HG02588 (cell line): ENCODE measurements around the gene ALLC.
"Not testable (repeated sequence)": the region's sequence is repeated elsewhere in the genome, so short reads cannot be mapped to it uniquely, and the experiment has no call there.

Experiments used
- ATAC-seq: cut with Tn5 transposase; IDR thresholded peaks from one replicate; pipeline ENCODE4 v1.9.1; 2021; ENCODE audit warnings: mild to moderate bottlenecking, moderate library complexity; ENCODE audit not compliant: unreplicated experiment

Gene ALLC

GRCh38 chr2:3626118-3626811 is 31.7 kb upstream of the ALLC start:
- ATAC-seq = no peak

GRCh38 chr2:3626812-3627499 is 31.0 kb upstream of the ALLC start:
- ATAC-seq = no peak

- ATAC-seq = no peak
These were observed 30.4 kb upstream of the ALLC start for GRCh38 chr2:3627500-3628100.

GRCh38 chr2:3628241-3628679 is 29.7 kb upstream of the ALLC start:
- ATAC-seq = no peak

- no peak for ATAC-seq
These were observed 29.2 kb upstream of the ALLC start for GRCh38 chr2:3628800-3629199.

- no peak for ATAC-seq
These were observed 27.4 kb upstream of the ALLC start for GRCh38 chr2:3630631-3631030.

- no peak for ATAC-seq
These were observed 26.7 kb upstream of the ALLC start for GRCh38 chr2:3631161-3631850.

- no peak for ATAC-seq
These were observed 25.9 kb upstream of the ALLC start for GRCh38 chr2:3631851-3632659.

GRCh38 chr2:3633089-3633981 is 24.7 kb upstream of the ALLC start:
- ATAC-seq = no peak

GRCh38 chr2:3633982-3634595 is 23.9 kb upstream of the ALLC start:
- ATAC-seq = no peak

- no peak for ATAC-seq
These were observed 23.3 kb upstream of the ALLC start for GRCh38 chr2:3634596-3635121.

- ATAC-seq = no peak
These were observed 22.6 kb upstream of the ALLC start for GRCh38 chr2:3635171-3635974.

- not testable (repeated sequence) for ATAC-seq
These were observed 22.0 kb upstream of the ALLC start for GRCh38 chr2:3635975-3636327.

GRCh38 chr2:3636586-3637310 is 21.3 kb upstream of the ALLC start:
- ATAC-seq = no peak

- no peak for ATAC-seq
These were observed 20.7 kb upstream of the ALLC start for GRCh38 chr2:3637311-3637675.

- ATAC-seq = no peak
These were observed 20.1 kb upstream of the ALLC start for GRCh38 chr2:3637692-3638455.

GRCh38 chr2:3638456-3638810 is 19.6 kb upstream of the ALLC start:
- ATAC-seq = no peak
